ENCODE results near the gene HIP1R. TPM values are rescaled to one million over a fixed set of nuclear protein-coding genes. Genes with fewer than 3 reads are reported as not detected.

HIP1R gene
- total and polyA plus RNA-seq, 2 of the 13 experiments (the other 11 are each of a cell fraction or from before 2014, with no cell fraction given) = 18.4 to 25.5 TPM

DNA sequence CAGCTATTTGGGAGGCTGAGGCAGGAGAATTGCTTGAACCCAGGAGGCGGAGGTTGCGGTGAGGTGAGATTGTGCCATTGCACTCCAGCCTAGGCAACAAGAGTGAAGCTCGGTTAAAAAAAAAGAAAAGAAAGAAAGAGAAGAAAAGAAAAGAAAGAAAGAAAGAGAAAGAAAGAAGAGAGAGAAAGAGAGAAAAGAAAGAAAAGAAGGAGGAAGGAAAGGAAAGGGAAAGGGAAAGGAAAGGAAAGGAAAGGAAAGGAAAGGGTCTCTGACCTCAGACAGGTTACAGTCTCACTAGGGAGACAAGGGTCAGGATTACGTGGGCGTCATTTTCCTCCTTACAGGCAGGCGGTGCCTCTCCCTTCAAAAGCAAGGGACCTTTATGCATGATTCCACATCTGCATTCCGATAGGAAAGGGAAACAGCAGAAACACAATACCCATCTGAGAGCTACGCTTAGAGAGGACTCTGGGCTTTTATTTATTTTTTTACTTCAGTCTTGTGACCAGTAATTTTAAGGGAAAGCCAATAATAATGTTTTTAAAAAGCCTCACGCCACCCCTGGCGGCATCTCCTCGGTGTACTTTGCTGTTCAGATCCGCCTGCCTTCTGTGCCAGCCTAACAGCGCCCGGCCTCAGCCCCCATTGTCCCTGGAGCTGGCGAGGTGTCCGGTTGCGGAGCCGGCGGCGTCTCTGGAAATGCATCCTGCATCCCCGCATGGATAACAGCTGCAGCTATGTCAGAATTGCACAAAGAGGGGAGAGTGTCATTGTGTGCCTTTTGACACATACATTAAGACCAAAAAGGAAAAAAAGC lies 945 bp upstream of the HIP1R start (continued):
- TF ChIP-seq ZNF263 (CRISPR knock-in tag; IDR thresholded peaks at IDR 0.05) = no peak

DNA sequence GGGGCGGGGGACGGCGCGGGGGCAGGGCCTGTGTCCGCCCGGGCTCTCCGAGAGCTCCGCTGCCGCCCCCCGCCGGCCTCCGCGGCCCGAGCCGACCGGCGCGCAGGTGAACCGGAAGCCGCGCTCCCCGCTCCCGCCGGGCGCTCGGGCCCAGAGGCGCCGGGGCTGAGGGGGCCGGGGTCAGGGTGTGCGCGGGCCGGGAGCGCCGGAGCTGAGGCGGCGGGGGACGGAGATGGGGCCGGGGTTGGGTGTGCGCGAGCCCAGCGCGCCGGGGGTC lies 431 bp downstream of the HIP1R start:
- ChIA-PET CTCF (ENCODE audit: low intra/inter-chr PET ratio, low total read pairs) (no interaction called here), POLR2A (interaction anchor here (1.9 kb wide), 2 partner anchors 9 to 139 kb away, joined by 5 to 6 read pairs; partner anchors contain the start of gene OGFOD2)
- no peak overlapping the region for H2AFZ ChIP-seq (ENCODE audit: low read length)
- in situ Hi-C loops (cut with HindIII; ENCODE audit: extremely low pct_ligation_motif_present, low pct_unique_long_range_greater_than_20kb) = no loop called here
- H3K27me3 ChIP-seq (ENCODE audit: control insufficient read depth in 1 of 2, insufficient read depth in 2 of 2, low read length in 2 of 2) = no peaks in the 10 kb centered on the region; a peak in 1 of 5 replicates
- peaks cover 4% of the 10 kb centered on the region for H3K79me2 ChIP-seq (ENCODE audit: insufficient read depth, low read length)
- DNase-seq (ENCODE audit: low spot score) = no peak
- no peak overlapping the region for H3K27ac ChIP-seq (ENCODE audit: extremely low read length, insufficient read depth, low read length)
- H3K4me1 ChIP-seq (ENCODE audit: insufficient read depth, low read length) = peaks cover 52% of the 10 kb centered on the region
- no peaks in the 10 kb centered on the region for H3K9me3 ChIP-seq (ENCODE audit: low read length)
- peak overlapping the region; percentile 67 to 96 (median 75) for H3K4me3 ChIP-seq (replicated peaks in 1 of 3; ENCODE audit: insufficient read depth in 1 of 3, low read depth in 2 of 3, low read length in 3 of 3)
- BruUV-seq (replicated peaks) = no TSS peak
- FAIRE-seq = no peak
- peak overlapping the region; percentile 97 for H3K4me2 ChIP-seq (ENCODE audit: low read depth, low read length)
- peak; percentile 29 for ATAC-seq
- WGBS (ENCODE audit: low lambda C conversion rate) = no CpG with 5 or more reads among the region's 43 CpGs
- peak overlapping the region; percentile 68 for H3K9ac ChIP-seq (ENCODE audit: insufficient read depth, low read depth, low read length)
- intact Hi-C loops (cut with micrococcal nuclease; ENCODE audit: unreplicated experiment) = no loop called here
- H4K20me1 ChIP-seq (ENCODE audit: insufficient read depth, low read length) = no peaks in the 10 kb centered on the region
- no peaks in the 10 kb centered on the region for H3K36me3 ChIP-seq (replicated peaks in 1 of 2; ENCODE audit: control insufficient read depth in 1 of 2, insufficient read depth in 2 of 2, low read length in 2 of 2)
- no peak for TF ChIP-seq NCOA2 (CRISPR knock-in tag; IDR thresholded peaks at IDR 0.05)
- TF ChIP-seq NFKB2 (CRISPR knock-in tag; IDR thresholded peaks at IDR 0.05; ENCODE audit: borderline replicate concordance) = no peak
- no peak for TF ChIP-seq ZNF629 (CRISPR knock-in tag; conservative IDR thresholded peaks at IDR 0.05)
- TF ChIP-seq, protein P1, sequence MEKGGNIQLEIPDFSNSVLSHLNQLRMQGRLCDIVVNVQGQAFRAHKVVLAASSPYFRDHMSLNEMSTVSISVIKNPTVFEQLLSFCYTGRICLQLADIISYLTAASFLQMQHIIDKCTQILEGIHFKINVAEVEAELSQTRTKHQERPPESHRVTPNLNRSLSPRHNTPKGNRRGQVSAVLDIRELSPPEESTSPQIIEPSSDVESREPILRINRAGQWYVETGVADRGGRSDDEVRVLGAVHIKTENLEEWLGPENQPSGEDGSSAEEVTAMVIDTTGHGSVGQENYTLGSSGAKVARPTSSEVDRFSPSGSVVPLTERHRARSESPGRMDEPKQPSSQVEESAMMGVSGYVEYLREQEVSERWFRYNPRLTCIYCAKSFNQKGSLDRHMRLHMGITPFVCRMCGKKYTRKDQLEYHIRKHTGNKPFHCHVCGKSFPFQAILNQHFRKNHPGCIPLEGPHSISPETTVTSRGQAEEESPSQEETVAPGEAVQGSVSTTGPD (CRISPR knock-in tag; IDR thresholded peaks at IDR 0.05) = no peak
- TF ChIP-seq, protein P2, sequence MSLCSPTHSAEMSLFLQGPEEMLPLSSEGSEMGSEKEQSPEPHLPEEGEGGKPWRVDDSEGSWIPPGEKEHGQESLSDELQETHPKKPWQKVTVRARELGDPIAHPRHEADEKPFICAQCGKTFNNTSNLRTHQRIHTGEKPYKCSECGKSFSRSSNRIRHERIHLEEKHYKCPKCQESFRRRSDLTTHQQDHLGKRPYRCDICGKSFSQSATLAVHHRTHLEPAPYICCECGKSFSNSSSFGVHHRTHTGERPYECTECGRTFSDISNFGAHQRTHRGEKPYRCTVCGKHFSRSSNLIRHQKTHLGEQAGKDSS (CRISPR knock-in tag; IDR thresholded peaks at IDR 0.05; ENCODE audit: borderline replicate concordance, low read depth) = no peak
- no peak for TF ChIP-seq KDM5A (IDR thresholded peaks at IDR 0.05; ENCODE audit: borderline replicate concordance, low read length)
- no peak for TF ChIP-seq ZNF501 (CRISPR knock-in tag; IDR thresholded peaks at IDR 0.05)
- TF ChIP-seq, protein P3, sequence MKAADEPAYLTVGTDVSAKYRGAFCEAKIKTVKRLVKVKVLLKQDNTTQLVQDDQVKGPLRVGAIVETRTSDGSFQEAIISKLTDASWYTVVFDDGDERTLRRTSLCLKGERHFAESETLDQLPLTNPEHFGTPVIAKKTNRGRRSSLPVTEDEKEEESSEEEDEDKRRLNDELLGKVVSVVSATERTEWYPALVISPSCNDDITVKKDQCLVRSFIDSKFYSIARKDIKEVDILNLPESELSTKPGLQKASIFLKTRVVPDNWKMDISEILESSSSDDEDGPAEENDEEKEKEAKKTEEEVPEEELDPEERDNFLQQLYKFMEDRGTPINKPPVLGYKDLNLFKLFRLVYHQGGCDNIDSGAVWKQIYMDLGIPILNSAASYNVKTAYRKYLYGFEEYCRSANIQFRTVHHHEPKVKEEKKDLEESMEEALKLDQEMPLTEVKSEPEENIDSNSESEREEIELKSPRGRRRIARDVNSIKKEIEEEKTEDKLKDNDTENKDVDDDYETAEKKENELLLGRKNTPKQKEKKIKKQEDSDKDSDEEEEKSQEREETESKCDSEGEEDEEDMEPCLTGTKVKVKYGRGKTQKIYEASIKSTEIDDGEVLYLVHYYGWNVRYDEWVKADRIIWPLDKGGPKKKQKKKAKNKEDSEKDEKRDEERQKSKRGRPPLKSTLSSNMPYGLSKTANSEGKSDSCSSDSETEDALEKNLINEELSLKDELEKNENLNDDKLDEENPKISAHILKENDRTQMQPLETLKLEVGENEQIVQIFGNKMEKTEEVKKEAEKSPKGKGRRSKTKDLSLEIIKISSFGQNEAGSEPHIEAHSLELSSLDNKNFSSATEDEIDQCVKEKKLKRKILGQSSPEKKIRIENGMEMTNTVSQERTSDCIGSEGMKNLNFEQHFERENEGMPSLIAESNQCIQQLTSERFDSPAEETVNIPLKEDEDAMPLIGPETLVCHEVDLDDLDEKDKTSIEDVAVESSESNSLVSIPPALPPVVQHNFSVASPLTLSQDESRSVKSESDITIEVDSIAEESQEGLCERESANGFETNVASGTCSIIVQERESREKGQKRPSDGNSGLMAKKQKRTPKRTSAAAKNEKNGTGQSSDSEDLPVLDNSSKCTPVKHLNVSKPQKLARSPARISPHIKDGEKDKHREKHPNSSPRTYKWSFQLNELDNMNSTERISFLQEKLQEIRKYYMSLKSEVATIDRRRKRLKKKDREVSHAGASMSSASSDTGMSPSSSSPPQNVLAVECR (CRISPR knock-in tag; IDR thresholded peaks at IDR 0.05; ENCODE audit: borderline replicate concordance) = no peak
- no peak for TF ChIP-seq TEAD2 (CRISPR knock-in tag; IDR thresholded peaks at IDR 0.05)

Data from HepG2 (cell line).